Daoy (cell line): ENCODE data around the gene NCK2. TPM values are rescaled to one million over a fixed set of nuclear protein-coding genes. Genes with fewer than 3 reads are reported as not detected.

Experiments
- DNase-seq: peaks from one replicate; pipeline ENCODE4 v3.0.0-alpha.2; 2015; ENCODE audit warnings: low read depth
- total RNA-seq: library from RNA; depleted of rRNA; stranded (reverse); fragments of >200 nt; shearing (Covaris generic); gene quantifications from 2 replicates; pipeline ENCODE4 v1.2.3, GENCODE V29; 2014

Gene NCK2
- total RNA-seq, 1 experiment from 2014 or later = 25.7 TPM

GRCh38 chr2:105734762-105735538 lies 9.8 kb upstream of the NCK2 start:
- peak; percentile 71 for DNase-seq

- no peak for DNase-seq
These were observed 8.6 kb upstream of the NCK2 start for GRCh38 chr2:105736145-105736544.

- DNase-seq = no peak
These were observed 6.6 kb upstream of the NCK2 start for GRCh38 chr2:105737980-105738657.

DNA sequence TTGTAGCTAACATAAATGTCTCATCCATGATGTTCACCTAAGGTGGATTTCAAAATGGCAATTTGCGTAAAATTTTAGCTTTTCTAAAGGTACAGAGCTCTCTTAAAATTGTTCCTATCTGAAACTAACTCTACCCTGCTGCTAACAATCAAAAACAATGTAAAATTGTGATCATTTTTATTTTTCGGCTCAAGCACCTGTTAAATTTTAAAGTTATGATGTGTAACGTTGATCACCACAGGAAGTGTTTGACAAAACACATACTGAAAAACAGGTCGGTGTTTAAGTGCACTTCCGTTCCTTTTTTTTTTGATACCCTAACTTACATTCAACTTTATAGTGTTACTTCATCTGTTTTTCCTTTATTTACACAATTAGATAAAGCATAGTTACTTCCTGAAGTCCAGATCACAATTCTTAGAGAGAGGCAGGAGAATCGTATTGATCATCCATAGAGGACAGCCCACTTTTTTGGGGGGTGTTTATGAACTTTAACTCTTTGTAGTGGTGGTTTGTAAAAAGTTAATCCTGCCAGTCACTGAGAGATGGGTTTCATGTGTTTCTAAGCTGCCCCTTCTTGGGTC lies 6.0 kb upstream of the NCK2 start:
- no peak for DNase-seq

- no peak for DNase-seq
These were observed 5.3 kb upstream of the NCK2 start for GRCh38 chr2:105739426-105739825.

GRCh38 chr2:105739944-105740530 lies 4.7 kb upstream of the NCK2 start:
- DNase-seq = no peak

GRCh38 chr2:105741174-105741573 lies 3.5 kb upstream of the NCK2 start:
- no peak for DNase-seq

DNA sequence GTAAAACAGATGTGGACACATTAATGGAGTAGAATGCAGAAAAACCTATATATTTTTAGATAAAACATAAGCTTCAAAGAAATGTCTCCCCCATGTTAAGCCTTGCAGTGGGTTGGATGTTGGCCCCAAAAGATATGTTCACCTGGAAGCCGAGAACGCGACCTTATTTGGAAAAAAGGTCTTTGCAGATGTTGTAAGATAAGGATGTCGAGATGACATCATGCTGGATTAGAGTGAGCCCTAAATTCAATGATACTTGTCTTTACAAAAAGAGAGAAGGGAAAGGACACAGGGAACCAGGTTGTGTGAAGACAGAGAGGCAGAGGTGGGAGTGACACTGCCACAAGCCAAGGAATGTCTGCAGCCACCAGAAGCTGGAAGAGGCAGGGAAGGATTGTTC lies 3.1 kb upstream of the NCK2 start:
- no peak for DNase-seq

DNA sequence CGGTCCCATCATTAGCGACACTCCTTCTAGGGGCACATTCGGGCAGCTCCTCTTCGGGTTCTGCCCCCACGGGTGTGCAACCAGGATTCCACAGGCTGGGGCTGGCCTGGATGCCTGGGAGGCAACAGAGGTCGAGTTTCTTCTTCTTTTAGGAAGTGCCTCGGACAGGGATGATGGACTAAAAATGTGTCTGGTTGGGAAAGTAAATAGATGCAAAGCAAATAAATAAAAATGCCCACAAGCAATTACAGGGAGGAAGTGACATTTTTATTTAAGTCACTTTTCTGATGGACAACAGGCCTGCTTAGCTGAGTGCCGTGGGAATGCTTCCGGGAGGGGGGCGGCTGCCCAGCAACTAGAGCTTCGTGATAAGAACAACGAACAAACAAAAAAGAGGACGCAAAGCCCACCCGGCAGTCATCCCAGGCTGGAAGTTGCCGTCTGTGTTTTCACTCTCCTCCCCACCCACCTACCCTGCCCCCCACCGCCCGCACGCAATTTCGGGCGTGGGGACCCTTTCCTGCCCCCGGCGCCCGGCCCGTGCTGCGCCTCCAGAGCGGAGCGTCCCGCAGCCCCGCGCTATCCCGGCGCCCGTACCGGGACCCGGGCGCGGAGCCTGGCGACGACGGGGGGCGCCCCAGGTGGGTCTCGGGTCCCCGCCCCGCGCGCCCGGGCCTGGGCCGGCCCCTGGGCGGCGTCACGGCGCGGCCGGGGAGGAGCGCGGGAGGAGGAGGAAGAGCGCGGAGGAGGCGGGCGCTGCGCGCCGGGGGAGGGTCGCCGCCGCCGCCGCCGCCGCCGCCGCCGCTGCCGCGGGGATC lies 412 bp upstream of the NCK2 start:
- peak; percentile 72 for DNase-seq

DNA sequence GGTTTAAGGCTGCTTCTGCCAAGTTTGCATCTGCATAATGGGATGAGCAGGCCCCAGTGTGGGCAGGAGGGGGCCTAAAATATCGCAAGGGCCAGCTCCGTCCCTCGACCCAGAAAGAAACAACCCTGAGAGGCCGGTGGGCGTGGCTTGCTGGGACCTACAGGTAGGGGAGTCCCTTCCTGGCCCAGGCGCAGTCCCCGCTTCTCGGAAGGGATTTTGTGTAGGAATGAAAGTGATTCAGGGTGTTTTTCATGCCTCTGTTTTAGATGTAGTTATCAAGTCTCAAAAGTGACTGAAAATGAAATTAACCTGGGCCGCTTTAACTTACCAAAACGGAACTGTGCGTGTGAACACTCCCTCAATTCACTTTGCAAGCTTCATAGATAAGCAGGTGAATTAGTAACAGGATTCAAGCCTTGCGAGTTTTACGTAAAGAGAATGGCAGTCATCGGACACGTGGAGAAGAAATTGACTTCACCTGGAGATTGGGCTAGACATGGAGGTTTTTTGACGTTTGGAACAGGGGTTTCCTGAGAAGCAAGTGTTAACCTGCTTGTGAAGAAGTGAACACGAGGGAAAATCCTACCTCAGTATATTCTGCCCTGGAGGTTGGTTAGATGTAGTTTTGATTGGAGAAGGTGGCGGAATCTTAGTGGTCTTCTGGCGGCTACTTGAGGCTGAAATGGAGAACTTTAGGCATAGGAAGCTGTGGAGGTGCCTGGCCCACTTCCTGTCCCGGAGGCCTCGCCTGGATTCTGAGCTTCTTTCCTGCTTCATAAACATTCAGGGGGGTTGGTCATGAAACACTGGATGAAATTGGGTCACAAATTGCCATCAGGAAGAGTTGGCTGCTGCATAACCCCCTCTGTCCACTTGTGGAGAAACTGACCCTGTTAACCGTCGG lies 1.7 kb downstream of the NCK2 start:
- no peak for DNase-seq

GRCh38 chr2:105747254-105747894 lies 2.7 kb downstream of the NCK2 start:
- DNase-seq = no peak

- DNase-seq = no peak
These were observed 3.3 kb downstream of the NCK2 start for GRCh38 chr2:105747991-105748390.

- DNase-seq = no peak
These were observed 3.9 kb downstream of the NCK2 start for GRCh38 chr2:105748566-105748965.

DNA sequence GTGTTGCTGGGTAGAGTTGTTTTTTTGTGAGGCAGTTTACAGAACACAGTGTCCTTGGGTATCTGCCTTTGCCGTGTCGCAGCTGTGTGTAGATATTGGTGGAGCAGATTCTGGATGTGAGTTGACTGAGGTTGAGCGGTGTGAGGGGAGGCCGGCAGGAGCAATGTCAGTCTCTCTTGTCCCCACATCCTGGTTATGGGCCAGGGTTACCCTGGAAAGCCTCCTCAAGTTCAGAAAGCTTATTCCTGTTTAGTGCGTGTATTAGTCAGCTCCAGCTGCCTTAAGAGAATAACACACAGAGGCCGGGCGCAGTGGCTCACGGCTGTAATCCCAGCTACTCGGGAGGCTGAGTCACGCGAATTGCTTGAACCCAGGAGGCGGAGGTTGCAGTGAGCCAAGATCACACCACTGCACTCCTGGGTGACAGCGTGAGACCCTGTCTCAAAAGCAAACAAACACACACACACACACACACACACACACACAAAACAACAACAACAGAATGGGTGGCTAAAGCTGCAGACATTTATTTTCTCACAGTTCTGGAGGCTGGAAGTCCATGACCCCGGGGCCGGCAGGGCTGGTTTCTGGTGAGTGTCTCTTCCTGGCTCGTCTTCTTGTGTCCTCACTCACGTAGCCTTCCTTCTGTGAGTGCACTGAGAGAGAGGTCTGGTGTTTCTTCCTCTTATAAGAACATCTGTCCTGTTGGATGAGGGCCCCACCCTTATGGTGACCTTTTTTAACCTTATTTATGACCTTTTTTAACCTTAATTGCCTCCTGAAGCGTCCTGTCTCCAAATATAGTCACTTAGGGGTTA lies 5.1 kb downstream of the NCK2 start:
- peak; percentile 53 for DNase-seq

DNA sequence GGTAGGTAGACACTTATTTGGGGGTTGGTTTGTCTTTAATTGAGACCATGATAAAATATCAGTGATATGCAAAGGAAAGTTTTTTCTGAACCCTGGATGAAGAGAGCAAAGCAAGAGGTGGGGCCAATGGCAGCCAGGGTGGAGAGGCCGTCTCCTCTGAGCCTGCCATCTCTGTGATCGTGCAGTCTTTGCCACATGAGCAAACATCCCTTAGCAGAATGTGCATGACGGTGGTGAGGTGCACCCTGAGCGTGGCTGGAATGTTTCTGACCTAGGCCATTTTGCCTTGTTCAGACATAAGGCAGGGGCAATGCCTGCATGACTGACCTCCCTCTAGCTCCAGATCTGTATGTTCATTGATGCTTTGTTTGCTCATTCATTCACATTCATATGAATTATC lies 6.0 kb downstream of the NCK2 start:
- no peak for DNase-seq

- no peak for DNase-seq
These were observed 6.6 kb downstream of the NCK2 start for GRCh38 chr2:105751272-105751671.

DNA sequence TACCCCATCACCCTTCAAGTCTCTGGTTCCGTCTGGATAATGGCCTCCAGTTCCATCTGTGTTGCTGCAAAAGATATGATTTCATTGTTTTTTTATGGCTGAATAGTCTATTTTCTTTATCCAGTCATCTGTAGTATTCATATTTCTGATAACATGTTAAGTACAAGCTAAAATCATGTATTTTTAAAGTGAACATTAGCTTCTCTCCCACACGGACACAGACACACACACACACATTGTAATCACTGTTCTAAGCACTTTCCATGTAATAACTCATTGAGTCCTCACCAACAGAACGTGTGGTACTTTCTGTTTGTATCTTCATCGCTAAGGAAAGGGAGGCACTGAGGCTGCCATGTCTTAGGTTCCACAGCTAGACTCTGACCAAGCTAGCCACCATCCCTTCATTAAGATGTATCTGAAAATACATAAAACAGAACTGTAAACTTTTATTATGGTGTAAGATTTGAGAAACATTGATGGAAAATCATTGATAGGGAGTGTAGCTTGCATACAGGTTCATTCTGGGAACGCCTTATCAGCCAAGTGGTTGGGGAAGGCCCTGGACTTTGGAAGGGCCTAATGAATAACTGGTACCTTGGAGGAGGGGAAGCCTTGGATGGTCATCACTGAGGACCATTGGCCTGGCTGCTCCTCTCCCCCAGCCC lies 8.1 kb downstream of the NCK2 start:
- no peak for DNase-seq

- no peak for DNase-seq
These were observed 8.7 kb downstream of the NCK2 start for GRCh38 chr2:105753380-105753779.

DNA sequence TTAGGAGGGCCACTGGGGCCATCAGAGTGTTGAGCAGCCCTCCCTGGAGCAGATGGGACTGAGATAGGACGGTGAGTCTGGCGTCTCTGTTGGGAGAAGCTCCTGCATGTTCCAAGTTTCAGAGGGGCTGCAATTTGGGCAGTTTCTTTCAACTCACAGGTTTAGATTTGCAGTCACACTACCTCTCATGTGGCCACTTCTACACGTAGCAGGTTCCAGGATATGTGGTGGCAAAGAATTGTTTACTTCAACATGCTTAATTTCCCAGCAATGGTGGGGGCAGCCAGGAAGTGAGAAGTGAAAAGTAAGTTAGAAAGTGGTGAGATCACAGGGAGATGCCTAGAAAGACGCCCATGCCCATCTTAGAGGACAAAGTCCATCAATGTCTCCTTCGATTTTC lies 9.3 kb downstream of the NCK2 start:
- no peak for DNase-seq
